IMR-90 (cell line): Measurements from ENCODE around the gene LLPH. TPM values are rescaled to one million over a fixed set of nuclear protein-coding genes. Genes with fewer than 3 reads are reported as not detected.

Experiments used
- ATAC-seq: fragments of 200-7000 bp; cut with Tn5 transposase; 2 replicates; pipeline ENCODE4 v1.9.1; 2020; ENCODE audit warnings: low read depth, mild to moderate bottlenecking, moderate library complexity
- BruUV-seq: library from RNA; stranded (reverse); fragments of 400-500 nt; replicated peaks from 2 replicates; lab custom pipeline; 2021; lab: Mats Ljungman, UMichigan
- CTCF ChIA-PET: fragments of 300-600 bp; formaldehyde crosslinking; extraction: SDS; loops from one replicate; lab custom pipeline; 2021; ENCODE audit warnings: antibody characterized with exemption; lab: Yijun Ruan, JAX
- POLR2A ChIA-PET: fragments of 300-600 bp; sonication (Branson Sonifier 250); formaldehyde crosslinking; loops from one replicate; lab custom pipeline; 2022; ENCODE audit warnings: antibody characterized with exemption; ENCODE audit not compliant: unreplicated experiment; lab: Charles Lee
- DNase-seq: peaks from one replicate; pipeline ENCODE4 v3.0.0; 2013
- H2AFZ ChIP-seq: replicated peaks from 2 replicates; pipeline ENCODE3; 2013; ENCODE audit warnings: low read length, mild to moderate bottlenecking; ENCODE audit not compliant: poor library complexity
- H2AK5ac ChIP-seq: 2 replicates; pipeline ENCODE4 v1.6.1; 2013; ENCODE audit warnings: low read depth, low read length, inconsistent platforms
- H2AK9ac ChIP-seq: replicated peaks from 2 replicates; pipeline ENCODE3; 2013; ENCODE audit warnings: mild to moderate bottlenecking, low read depth, low read length, moderate library complexity; ENCODE audit not compliant: poor library complexity
- H2BK120ac ChIP-seq: 2 replicates; pipeline ENCODE4 v1.6.1; 2013; ENCODE audit warnings: low read depth, low read length, inconsistent platforms
- H2BK15ac ChIP-seq: 3 replicates; pipeline ENCODE4 v1.6.1; 2013; ENCODE audit warnings: low read depth, low read length, inconsistent platforms
- H2BK20ac ChIP-seq: 2 replicates; pipeline ENCODE4 v1.6.1; 2013; ENCODE audit warnings: low read depth, mild to moderate bottlenecking, inconsistent platforms, low read length, moderate library complexity
- H2BK5ac ChIP-seq: 2 replicates; pipeline ENCODE4 v1.6.1; 2013; ENCODE audit warnings: mild to moderate bottlenecking, low read depth, low read length, inconsistent platforms; ENCODE audit not compliant: poor library complexity, severe bottlenecking
- H3K14ac ChIP-seq: replicated peaks from 2 replicates; pipeline ENCODE4 v1.6.1; 2013; ENCODE audit warnings: low read depth, low read length, inconsistent platforms
- H3K18ac ChIP-seq: 2 replicates; pipeline ENCODE4 v1.6.1; 2013; ENCODE audit warnings: low read depth, low read length, control low read depth
- H3K23ac ChIP-seq: 2 replicates; pipeline ENCODE4 v1.6.1; 2013; ENCODE audit warnings: low read depth, low read length, inconsistent platforms
- H3K27ac ChIP-seq: 2 replicates; pipeline ENCODE4 v1.5.1; 2013; ENCODE audit warnings: mild to moderate bottlenecking, control low read depth, low read length; ENCODE audit not compliant: insufficient read depth
- H3K27me3 ChIP-seq: 2 replicates; pipeline ENCODE4 v1.6.1; 2013; ENCODE audit warnings: low read length; ENCODE audit not compliant: control insufficient read depth, insufficient read depth
- H3K36me3 ChIP-seq: 2 replicates; pipeline ENCODE4 v1.6.1; 2013; ENCODE audit warnings: low read length, mixed read lengths; ENCODE audit not compliant: control insufficient read depth, insufficient read depth
- H3K4ac ChIP-seq: 2 replicates; pipeline ENCODE4 v1.6.1; 2013; ENCODE audit warnings: low read depth, low read length, inconsistent platforms
- H3K4me1 ChIP-seq: 2 replicates; pipeline ENCODE4 v1.6.1; 2013; ENCODE audit warnings: low read length, mixed read lengths; ENCODE audit not compliant: control insufficient read depth, insufficient read depth
- H3K4me2 ChIP-seq: 2 replicates; pipeline ENCODE4 v1.6.1; 2013; ENCODE audit warnings: low read depth, mild to moderate bottlenecking, control low read depth, low read length, moderate library complexity
- H3K4me3 ChIP-seq: 2 replicates; pipeline ENCODE4 v1.5.1; 2013; ENCODE audit warnings: low read depth, mild to moderate bottlenecking, control low read depth, low read length, moderate library complexity; ENCODE audit not compliant: insufficient read depth
- H3K56ac ChIP-seq: 2 replicates; pipeline ENCODE4 v1.6.1; 2013; ENCODE audit warnings: low read length, inconsistent platforms; ENCODE audit not compliant: insufficient read depth; ENCODE audit errors: extremely low read depth
- H3K79me1 ChIP-seq, 2 experiments: 2 replicates each; pipeline ENCODE4 v1.6.1; 2013; ENCODE audit warnings: low read length in 2 of 2, inconsistent platforms in 1 of 2, low read depth in 1 of 2
- H3K9ac ChIP-seq: 2 replicates; pipeline ENCODE4 v1.6.1; 2013; ENCODE audit warnings: low read depth, low read length, control low read depth
- H3K9me1 ChIP-seq: 2 replicates; pipeline ENCODE4 v1.6.1; 2013; ENCODE audit warnings: low read length, inconsistent platforms; ENCODE audit not compliant: insufficient read depth
- H3K9me3 ChIP-seq: 2 replicates; pipeline ENCODE4 v1.6.1; 2013; ENCODE audit warnings: low read length; ENCODE audit not compliant: control insufficient read depth, insufficient read depth
- H4K20me1 ChIP-seq: 2 replicates; pipeline ENCODE4 v1.6.1; 2013; ENCODE audit warnings: low read length, inconsistent platforms; ENCODE audit not compliant: insufficient read depth
- H4K5ac ChIP-seq: 2 replicates; pipeline ENCODE4 v1.6.1; 2013; ENCODE audit warnings: mild to moderate bottlenecking, low read depth, low read length, control low read depth
- H4K8ac ChIP-seq, 2 experiments: 2 replicates each; pipeline ENCODE4 v1.6.1; 2013; ENCODE audit warnings: low read depth in 2 of 2, low read length in 2 of 2, control low read depth in 1 of 2, inconsistent platforms in 1 of 2
- H4K91ac ChIP-seq: 2 replicates; pipeline ENCODE4 v1.6.1; 2013; ENCODE audit warnings: low read depth, low read length, inconsistent platforms; ENCODE audit not compliant: insufficient read depth
- MAZ ChIP-seq: IDR thresholded peaks from 2 replicates; pipeline ENCODE4 v1.6.1; 2012; ENCODE audit warnings: low read depth, mild to moderate bottlenecking, low read length, improper control_type of control experiment, moderate library complexity, borderline replicate concordance
- NFE2L2 ChIP-seq: fragments of 150-350 bp; IDR thresholded peaks from 2 replicates; pipeline ENCODE4 v1.6.1; 2016; ENCODE audit warnings: low read depth, mild to moderate bottlenecking, low read length
- RAD21 ChIP-seq: IDR thresholded peaks from 2 replicates; pipeline ENCODE4 v1.6.1; 2012; ENCODE audit warnings: low read length, improper control_type of control experiment
- RCOR1 ChIP-seq: IDR thresholded peaks from 2 replicates; pipeline ENCODE4 v1.6.1; 2012; ENCODE audit warnings: mild to moderate bottlenecking, low read length, improper control_type of control experiment; ENCODE audit not compliant: insufficient replicate concordance
- SMC3 ChIP-seq: fragments of 150-350 bp; IDR thresholded peaks from 2 replicates; pipeline ENCODE4 v1.6.1; 2016; ENCODE audit warnings: low read depth, mild to moderate bottlenecking, antibody characterized with exemption, low read length, moderate library complexity
- WGBS, 2 experiments: methylation state at CpG; one replicate each; pipeline versions ENCODE4 v1.1.5 to v1.1.7; 2013; ENCODE audit warnings: missing lambda C conversion rate in 2 of 2; ENCODE audit not compliant: insufficient read length in 1 of 2; ENCODE audit errors: extremely low coverage in 2 of 2; 5-methylcytosine and 5-hydroxymethylcytosine counted together
- dilution Hi-C: fragments of 300-500 bp; cut with HindIII; formaldehyde crosslinking; loops from one replicate; pipeline ENCODE4 v1.14.3; 2018; ENCODE audit warnings: low sequenced_read_pairs; ENCODE audit not compliant: unreplicated experiment
- in situ Hi-C: fragments of 300-500 bp; cut with MboI; formaldehyde crosslinking; loops from 3 replicates; pipeline ENCODE4 v1.14.3; 2019; ENCODE audit warnings: low sequenced_read_pairs, inconsistent platforms, mixed read lengths
- intact Hi-C: fragments of 100-400 bp; cut with micrococcal nuclease; formaldehyde crosslinking; loops from 2 replicates; pipeline ENCODE4 v1.10.0; 2022
- polyA plus RNA-seq, 3 experiments: library from polyadenylated mRNA; depleted of rRNA; stranded (reverse); fragments of >200 nt; gene quantifications; 2 replicates each; pipeline ENCODE4 v1.2.3, GENCODE V29; 2012; ENCODE audit warnings: low replicate concordance in 1 of 3
- total RNA-seq: library from RNA; depleted of rRNA; stranded (reverse); fragments of >200 nt; gene quantifications from 2 replicates; pipeline ENCODE4 v1.2.3, GENCODE V29; 2012
- TF ChIP-seq, protein P1 (sequence below): conservative IDR thresholded peaks from 2 replicates; pipeline ENCODE4 v1.5.1; 2012; ENCODE audit warnings: mild to moderate bottlenecking, low read depth, low read length, improper control_type of control experiment
- TF ChIP-seq, protein P2 (sequence below): fragments of 150-350 bp; IDR thresholded peaks from 2 replicates; pipeline ENCODE4 v1.6.1; 2016; ENCODE audit warnings: low read depth, mild to moderate bottlenecking, low read length, moderate library complexity, borderline replicate concordance

The LLPH gene
- total and polyA plus RNA-seq, 2 of the 4 experiments (the other 2 are of a cell fraction): 2.7 to 17.0 TPM

GRCh38 chr12:66144791-66145754 lies 14.5 kb upstream of the LLPH start (continued):
- TF ChIP-seq NFE2L2 (no peak), SMC3 (peak; percentile 37), RAD21 (peak; percentile 61)

- no peak overlapping the region for H3K18ac ChIP-seq
- H2AK5ac ChIP-seq: no peak overlapping the region
- H3K27me3 ChIP-seq: no peaks in the 10 kb centered on the region
- H3K9me3 ChIP-seq: peaks cover 6% of the 10 kb centered on the region
- no peak overlapping the region for H4K5ac ChIP-seq
- no peak overlapping the region for H2BK20ac ChIP-seq
- no peak overlapping the region for H3K9ac ChIP-seq
- intact Hi-C loops: no loop called here
- no peak overlapping the region for H4K8ac ChIP-seq
- TF ChIP-seq, protein P1, sequence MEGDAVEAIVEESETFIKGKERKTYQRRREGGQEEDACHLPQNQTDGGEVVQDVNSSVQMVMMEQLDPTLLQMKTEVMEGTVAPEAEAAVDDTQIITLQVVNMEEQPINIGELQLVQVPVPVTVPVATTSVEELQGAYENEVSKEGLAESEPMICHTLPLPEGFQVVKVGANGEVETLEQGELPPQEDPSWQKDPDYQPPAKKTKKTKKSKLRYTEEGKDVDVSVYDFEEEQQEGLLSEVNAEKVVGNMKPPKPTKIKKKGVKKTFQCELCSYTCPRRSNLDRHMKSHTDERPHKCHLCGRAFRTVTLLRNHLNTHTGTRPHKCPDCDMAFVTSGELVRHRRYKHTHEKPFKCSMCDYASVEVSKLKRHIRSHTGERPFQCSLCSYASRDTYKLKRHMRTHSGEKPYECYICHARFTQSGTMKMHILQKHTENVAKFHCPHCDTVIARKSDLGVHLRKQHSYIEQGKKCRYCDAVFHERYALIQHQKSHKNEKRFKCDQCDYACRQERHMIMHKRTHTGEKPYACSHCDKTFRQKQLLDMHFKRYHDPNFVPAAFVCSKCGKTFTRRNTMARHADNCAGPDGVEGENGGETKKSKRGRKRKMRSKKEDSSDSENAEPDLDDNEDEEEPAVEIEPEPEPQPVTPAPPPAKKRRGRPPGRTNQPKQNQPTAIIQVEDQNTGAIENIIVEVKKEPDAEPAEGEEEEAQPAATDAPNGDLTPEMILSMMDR: no peak
- no peak for TF ChIP-seq RAD21
- TF ChIP-seq, protein P2, sequence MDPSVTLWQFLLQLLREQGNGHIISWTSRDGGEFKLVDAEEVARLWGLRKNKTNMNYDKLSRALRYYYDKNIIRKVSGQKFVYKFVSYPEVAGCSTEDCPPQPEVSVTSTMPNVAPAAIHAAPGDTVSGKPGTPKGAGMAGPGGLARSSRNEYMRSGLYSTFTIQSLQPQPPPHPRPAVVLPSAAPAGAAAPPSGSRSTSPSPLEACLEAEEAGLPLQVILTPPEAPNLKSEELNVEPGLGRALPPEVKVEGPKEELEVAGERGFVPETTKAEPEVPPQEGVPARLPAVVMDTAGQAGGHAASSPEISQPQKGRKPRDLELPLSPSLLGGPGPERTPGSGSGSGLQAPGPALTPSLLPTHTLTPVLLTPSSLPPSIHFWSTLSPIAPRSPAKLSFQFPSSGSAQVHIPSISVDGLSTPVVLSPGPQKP: no peak
- TF ChIP-seq RCOR1: no peak
- no peak for TF ChIP-seq MAZ
- no peak for TF ChIP-seq SMC3
- no peak overlapping the region for H2AK9ac ChIP-seq
- no peak overlapping the region for H3K4me2 ChIP-seq
- no peak overlapping the region for H2AFZ ChIP-seq
- no peak overlapping the region for H3K27ac ChIP-seq
- H3K4me3 ChIP-seq: no peak overlapping the region
- no peak for DNase-seq
- no peak overlapping the region for H3K56ac ChIP-seq
- no peaks in the 10 kb centered on the region for H4K20me1 ChIP-seq
- H2BK15ac ChIP-seq: no peak overlapping the region
- H4K91ac ChIP-seq: no peak overlapping the region
- no CpG with 5 or more reads among the region's 1 CpG for WGBS, 2 experiments
- CTCF ChIA-PET: no interaction called here
- H3K23ac ChIP-seq: no peak overlapping the region
- peaks cover 34 to 42% of the 10 kb centered on the region in 2 experiments for H3K79me1 ChIP-seq
- POLR2A ChIA-PET: no interaction called here
- in situ Hi-C loops: no loop called here
- no peak for ATAC-seq
- no peak overlapping the region for H3K4ac ChIP-seq
- H3K4me1 ChIP-seq: no peaks in the 10 kb centered on the region
- BruUV-seq: no TSS peak
- no peaks in the 10 kb centered on the region for H3K9me1 ChIP-seq
- no peak overlapping the region for H2BK5ac ChIP-seq
- H2BK120ac ChIP-seq: no peak overlapping the region
- H3K36me3 ChIP-seq: peaks cover 15% of the 10 kb centered on the region
- dilution Hi-C loops: no loop called here
- no peak overlapping the region for H3K14ac ChIP-seq
Measured at GRCh38 chr12:66143868-66144267, 13.3 kb upstream of the LLPH start.
